Osteoblast (primary cell): ENCODE results near the gene KPNA2. TPM values are rescaled to one million over a fixed set of nuclear protein-coding genes. Genes with fewer than 3 reads are reported as not detected.
"Not testable (repeated sequence)": the region's sequence is repeated elsewhere in the genome, so short reads cannot be mapped to it uniquely, and the experiment has no call there.

Experiments used
- DNase-seq: peaks from one replicate; pipeline ENCODE4 v3.0.0; 2011; ENCODE audit warnings: low spot score, mixed read lengths; ENCODE audit not compliant: insufficient read length; ENCODE audit errors: missing footprints
- H2AFZ ChIP-seq: 2 replicates; pipeline ENCODE4 v1.6.0; 2011; ENCODE audit warnings: mild to moderate bottlenecking, low read length
- H3K27ac ChIP-seq: 2 replicates; pipeline ENCODE4 v1.5.1; 2011; ENCODE audit warnings: mild to moderate bottlenecking, low read depth, low read length, moderate library complexity
- H3K27me3 ChIP-seq: 2 replicates; pipeline ENCODE4 v1.6.0; 2012; ENCODE audit warnings: mild to moderate bottlenecking, control low read depth, inconsistent platforms, low read length, moderate library complexity; ENCODE audit not compliant: insufficient read depth
- H3K36me3 ChIP-seq: 2 replicates; pipeline ENCODE4 v1.5.1; 2011; ENCODE audit warnings: mild to moderate bottlenecking, low read length, control low read depth, moderate library complexity; ENCODE audit not compliant: insufficient read depth
- H3K4me1 ChIP-seq: 2 replicates; pipeline ENCODE4 v1.5.1; 2011; ENCODE audit warnings: mild to moderate bottlenecking, low read length, control low read depth, moderate library complexity; ENCODE audit not compliant: insufficient read depth
- H3K4me2 ChIP-seq: 2 replicates; pipeline ENCODE4 v1.6.0; 2011; ENCODE audit warnings: mild to moderate bottlenecking, low read length; ENCODE audit not compliant: insufficient read depth
- H3K4me3 ChIP-seq: fragments of 200-600 bp; sonication (generic); 3 replicates; pipeline ENCODE4 v1.5.1; 2012; ENCODE audit warnings: mild to moderate bottlenecking, low read length, inconsistent platforms; ENCODE audit not compliant: insufficient read depth
- H3K79me2 ChIP-seq: 2 replicates; pipeline ENCODE4 v1.6.0; 2012; ENCODE audit warnings: mild to moderate bottlenecking, low read length, control low read depth, inconsistent platforms; ENCODE audit not compliant: insufficient read depth
- H3K9me3 ChIP-seq: 2 replicates; pipeline ENCODE4 v1.5.1; 2011; ENCODE audit warnings: low read depth, low read length, control low read depth
- H4K20me1 ChIP-seq: 2 replicates; pipeline ENCODE4 v1.6.0; 2012; ENCODE audit warnings: mild to moderate bottlenecking, low read length, control low read depth; ENCODE audit not compliant: insufficient read depth
- total RNA-seq: library from RNA; depleted of rRNA; stranded (reverse); fragments of >200 nt; gene quantifications from 2 replicates; pipeline ENCODE4 v1.2.3, GENCODE V29; 2012
- TF ChIP-seq, protein P1 (sequence below): IDR thresholded peaks from 2 replicates; pipeline ENCODE4 v1.5.1; 2011; ENCODE audit warnings: mild to moderate bottlenecking, low read depth, low read length, moderate library complexity; ENCODE audit errors: extremely low read depth

Gene KPNA2
- total RNA-seq, 1 donor: 40.9 TPM

DNA sequence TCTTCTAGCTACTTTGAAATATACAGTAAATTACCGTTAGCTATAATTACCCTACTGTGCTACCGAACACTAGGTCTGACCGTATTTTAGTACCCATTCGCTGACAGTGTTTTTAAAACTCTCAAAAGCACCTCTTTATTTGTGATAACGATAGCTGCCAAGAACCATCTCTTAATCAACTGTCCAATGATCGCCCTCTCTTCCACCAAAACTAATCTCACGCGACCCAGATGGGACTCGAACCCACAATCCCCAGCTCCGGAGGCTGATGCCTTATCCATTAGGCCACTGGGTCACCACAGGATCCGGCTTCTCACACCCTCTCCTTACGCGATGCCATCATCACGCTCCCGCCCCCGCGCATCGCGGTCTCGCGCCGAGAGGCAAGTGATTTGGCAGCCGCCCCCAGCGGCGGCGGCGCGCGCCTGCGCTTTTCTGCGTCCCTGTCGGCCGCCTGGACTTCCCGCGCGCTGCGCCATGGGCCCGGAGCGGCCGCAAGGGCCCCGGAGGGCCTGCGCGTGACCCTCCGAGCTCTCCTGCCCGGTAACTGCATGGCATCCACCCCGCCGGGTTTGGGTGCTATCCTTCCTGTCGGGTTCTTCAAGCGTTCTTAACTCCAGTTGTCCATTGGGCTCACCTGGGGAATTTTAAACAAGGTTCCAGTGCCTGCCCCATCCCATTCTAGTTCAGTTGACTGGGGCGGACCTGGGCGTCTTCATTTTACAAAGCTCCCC is 15.7 kb upstream of the KPNA2 start:
- Histone ChIP-seq H3K36me3 (no peaks in the 10 kb centered on the region), H3K4me2 (peak overlapping the region; percentile 95), H3K4me1 (peaks cover 4% of the 10 kb centered on the region), H3K79me2 (no peaks in the 10 kb centered on the region), H3K9me3 (no peaks in the 10 kb centered on the region), H3K4me3 (peak overlapping the region; percentile 80), H2AFZ (peak overlapping the region; percentile 97), H4K20me1 (no peaks in the 10 kb centered on the region), H3K27ac (peak overlapping the region; percentile 58), H3K27me3 (peaks cover 6% of the 10 kb centered on the region)
- TF ChIP-seq, protein P1, sequence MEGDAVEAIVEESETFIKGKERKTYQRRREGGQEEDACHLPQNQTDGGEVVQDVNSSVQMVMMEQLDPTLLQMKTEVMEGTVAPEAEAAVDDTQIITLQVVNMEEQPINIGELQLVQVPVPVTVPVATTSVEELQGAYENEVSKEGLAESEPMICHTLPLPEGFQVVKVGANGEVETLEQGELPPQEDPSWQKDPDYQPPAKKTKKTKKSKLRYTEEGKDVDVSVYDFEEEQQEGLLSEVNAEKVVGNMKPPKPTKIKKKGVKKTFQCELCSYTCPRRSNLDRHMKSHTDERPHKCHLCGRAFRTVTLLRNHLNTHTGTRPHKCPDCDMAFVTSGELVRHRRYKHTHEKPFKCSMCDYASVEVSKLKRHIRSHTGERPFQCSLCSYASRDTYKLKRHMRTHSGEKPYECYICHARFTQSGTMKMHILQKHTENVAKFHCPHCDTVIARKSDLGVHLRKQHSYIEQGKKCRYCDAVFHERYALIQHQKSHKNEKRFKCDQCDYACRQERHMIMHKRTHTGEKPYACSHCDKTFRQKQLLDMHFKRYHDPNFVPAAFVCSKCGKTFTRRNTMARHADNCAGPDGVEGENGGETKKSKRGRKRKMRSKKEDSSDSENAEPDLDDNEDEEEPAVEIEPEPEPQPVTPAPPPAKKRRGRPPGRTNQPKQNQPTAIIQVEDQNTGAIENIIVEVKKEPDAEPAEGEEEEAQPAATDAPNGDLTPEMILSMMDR: no peak
- DNase-seq: peak; percentile 98

GRCh38 chr17:68020409-68020756 is 15.2 kb upstream of the KPNA2 start:
- peak overlapping the region; percentile 95 for H3K4me2 ChIP-seq
- peaks cover 3% of the 10 kb centered on the region for H3K27me3 ChIP-seq
- H4K20me1 ChIP-seq: no peaks in the 10 kb centered on the region
- peak overlapping the region; percentile 58 for H3K27ac ChIP-seq
- H3K36me3 ChIP-seq: no peaks in the 10 kb centered on the region
- no peaks in the 10 kb centered on the region for H3K79me2 ChIP-seq
- DNase-seq: no peak
- TF ChIP-seq, protein P1: no peak
- H3K4me3 ChIP-seq: peak overlapping the region; percentile 80
- H3K4me1 ChIP-seq: peaks cover 4% of the 10 kb centered on the region
- H2AFZ ChIP-seq: peak overlapping the region; percentile 97
- no peaks in the 10 kb centered on the region for H3K9me3 ChIP-seq

GRCh38 chr17:68020791-68021190 is 14.7 kb upstream of the KPNA2 start:
- not testable (repeated sequence) for H3K79me2 ChIP-seq, H3K27me3 ChIP-seq, H3K36me3 ChIP-seq, H4K20me1 ChIP-seq, H3K4me1 ChIP-seq, DNase-seq, H3K9me3 ChIP-seq
- Histone ChIP-seq H3K4me3 (peak overlapping the region; percentile 80), H3K4me2 (peak overlapping the region; percentile 95), H2AFZ (peak overlapping the region; percentile 97), H3K27ac (peak overlapping the region; percentile 58)

GRCh38 chr17:68021963-68022362 is 13.6 kb upstream of the KPNA2 start:
- H3K27me3 ChIP-seq: no peaks in the 10 kb centered on the region
- TF ChIP-seq, protein P1: no peak
- H3K27ac ChIP-seq: no peak overlapping the region
- H3K4me3 ChIP-seq: no peak overlapping the region
- no peaks in the 10 kb centered on the region for H3K9me3 ChIP-seq
- H2AFZ ChIP-seq: no peak overlapping the region
- no peaks in the 10 kb centered on the region for H3K79me2 ChIP-seq
- DNase-seq: no peak
- no peaks in the 10 kb centered on the region for H4K20me1 ChIP-seq
- no peaks in the 10 kb centered on the region for H3K36me3 ChIP-seq
- peaks cover 4% of the 10 kb centered on the region for H3K4me1 ChIP-seq
- no peak overlapping the region for H3K4me2 ChIP-seq

DNA sequence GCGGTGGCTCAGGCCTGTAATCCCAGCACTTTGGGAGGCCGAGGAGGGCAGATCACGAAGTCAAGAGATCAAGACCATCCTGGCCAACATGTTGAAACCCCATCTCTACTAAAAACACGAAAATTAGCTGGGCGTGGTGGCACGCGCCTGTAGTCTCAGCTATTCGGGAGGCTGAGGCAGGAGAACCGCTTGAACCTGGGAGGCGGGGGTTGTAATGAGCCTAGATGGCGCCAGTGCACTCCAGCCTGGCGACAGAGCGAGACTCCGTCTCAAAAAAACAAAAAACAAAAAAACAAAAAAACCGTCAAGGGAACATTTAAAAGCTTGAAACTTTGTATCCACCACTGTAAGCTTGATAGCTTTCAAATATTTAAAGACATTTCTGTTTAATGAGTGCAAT is 13.0 kb upstream of the KPNA2 start:
- DNase-seq: not testable (repeated sequence)

More for the DNA sequence above, 13.0 kb upstream of the KPNA2 start:
- not testable (repeated sequence) for H3K79me2 ChIP-seq, H3K9me3 ChIP-seq, H3K4me2 ChIP-seq, H3K4me1 ChIP-seq, H3K27ac ChIP-seq, H2AFZ ChIP-seq, H3K36me3 ChIP-seq, H3K27me3 ChIP-seq, H3K4me3 ChIP-seq, H4K20me1 ChIP-seq
